Sciatic nerve (tissue), 2 donors: ENCODE measurements around the gene APOOL. TPM values are rescaled to one million over a fixed set of nuclear protein-coding genes. Genes with fewer than 3 reads are reported as not detected.
"Not testable (repeated sequence)": the region's sequence is repeated elsewhere in the genome, so short reads cannot be mapped to it uniquely, and the experiment has no call there.

Source experiments
- ATAC-seq: fragments of 200-7000 bp; cut with Tn5 transposase; one replicate; pipeline ENCODE4 v1.9.1; 2020; ENCODE audit warnings: mild to moderate bottlenecking, moderate library complexity
- DNase-seq: peaks from one replicate; pipeline ENCODE4 v3.0.0-alpha.2; 2020; ENCODE audit warnings: low spot score
- intact Hi-C: fragments of 100-400 bp; cut with DNase I; formaldehyde crosslinking; loops from one replicate; pipeline ENCODE4 v1.14.2; 2022
- total RNA-seq: library from RNA; stranded (reverse); fragmentation: NEBNext Ultra II Directional; extraction: Animal tissue kit (Norgen Biotek cat#: 25700); gene quantifications from one replicate; pipeline ENCODE4 v1.2.1, GENCODE V29; 2021
- donor health status: DM: no; HTN: no; CAD: no.
- donor health status: DM: no; HTN: no; CAD: no.

Gene APOOL, protein sequence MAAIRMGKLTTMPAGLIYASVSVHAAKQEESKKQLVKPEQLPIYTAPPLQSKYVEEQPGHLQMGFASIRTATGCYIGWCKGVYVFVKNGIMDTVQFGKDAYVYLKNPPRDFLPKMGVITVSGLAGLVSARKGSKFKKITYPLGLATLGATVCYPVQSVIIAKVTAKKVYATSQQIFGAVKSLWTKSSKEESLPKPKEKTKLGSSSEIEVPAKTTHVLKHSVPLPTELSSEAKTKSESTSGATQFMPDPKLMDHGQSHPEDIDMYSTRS
- total RNA-seq = 20.3 TPM

DNA sequence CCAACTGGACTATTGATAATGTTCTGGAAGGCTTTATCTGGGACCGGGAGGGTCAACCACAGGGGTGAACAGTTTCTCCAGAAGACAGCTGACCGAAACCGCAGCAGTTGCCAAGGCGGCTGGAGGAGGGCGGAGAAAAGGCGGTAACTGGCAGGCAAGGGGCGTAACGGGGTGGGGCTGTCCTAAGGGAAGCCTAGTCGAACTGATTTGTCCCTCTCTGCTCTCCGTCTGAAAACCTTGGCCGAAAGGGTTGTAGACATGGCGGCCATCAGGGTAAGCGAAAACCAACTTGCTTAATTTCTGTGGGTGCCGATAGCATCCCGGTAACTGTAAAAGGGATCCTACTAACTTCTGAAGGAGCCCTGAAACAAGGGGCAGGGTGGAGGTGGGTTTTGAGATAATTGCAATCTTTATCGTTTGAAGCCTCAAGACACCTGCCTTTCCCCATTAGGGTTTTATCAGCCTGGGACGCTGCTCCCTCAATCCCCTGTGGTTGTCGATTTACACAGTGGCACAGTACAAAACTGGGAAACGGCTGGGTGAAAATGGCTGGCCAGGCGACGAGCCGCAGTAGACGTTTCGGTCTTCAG lies at the start of gene APOOL:
TSS of gene APOOL (plus strand) at position 223 of the 590 bp plus-strand sequence. CDS start at position 259, 36 bp downstream.
- intact Hi-C loops = no loop called here
- DNase-seq (peak; percentile 88), ATAC-seq (peak; percentile 99)

DNA sequence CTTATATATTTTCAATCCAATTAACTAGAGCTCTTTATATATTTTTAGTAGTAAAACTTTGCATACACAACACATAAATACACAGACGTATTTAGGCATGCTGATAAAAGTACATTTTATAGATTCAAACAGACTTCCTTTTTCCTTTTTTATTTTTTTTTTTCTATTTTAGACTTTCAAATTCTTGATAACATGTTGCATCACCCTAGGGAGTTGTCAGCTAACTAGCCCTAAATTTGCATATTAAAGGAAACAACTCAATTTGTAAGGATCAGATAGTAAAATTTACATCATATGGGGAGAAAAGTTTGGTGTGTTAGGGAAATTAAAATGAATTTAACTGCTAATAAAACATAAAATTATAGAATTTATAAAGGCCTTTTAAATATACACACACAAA lies 47.4 kb upstream of the APOOL start:
- no peak for ATAC-seq
- no peak for DNase-seq
- intact Hi-C loops = no loop called here

DNA sequence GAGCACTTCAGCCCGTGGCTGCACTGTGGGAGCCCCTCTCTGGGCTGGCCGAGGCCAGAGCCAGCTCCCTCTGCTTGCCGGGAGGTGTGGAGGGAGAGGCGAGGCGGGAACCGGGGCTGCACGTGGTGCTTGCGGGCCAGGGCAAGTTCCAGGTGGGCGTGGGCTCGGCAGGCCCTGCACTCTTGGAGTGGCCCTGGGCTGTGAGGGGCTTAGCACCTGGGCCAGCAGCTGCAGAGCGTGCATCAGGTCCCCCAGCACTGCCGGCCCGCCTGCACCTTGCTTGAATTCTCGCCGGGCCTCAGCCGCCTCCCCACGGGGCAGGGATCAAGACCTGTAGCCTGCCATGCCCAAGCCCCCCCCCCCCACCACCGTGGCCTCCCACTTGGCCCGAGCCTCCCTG lies 28.9 kb upstream of the APOOL start:
- DNase-seq (no peak), ATAC-seq (no peak)
- intact Hi-C loops = no loop called here

DNA sequence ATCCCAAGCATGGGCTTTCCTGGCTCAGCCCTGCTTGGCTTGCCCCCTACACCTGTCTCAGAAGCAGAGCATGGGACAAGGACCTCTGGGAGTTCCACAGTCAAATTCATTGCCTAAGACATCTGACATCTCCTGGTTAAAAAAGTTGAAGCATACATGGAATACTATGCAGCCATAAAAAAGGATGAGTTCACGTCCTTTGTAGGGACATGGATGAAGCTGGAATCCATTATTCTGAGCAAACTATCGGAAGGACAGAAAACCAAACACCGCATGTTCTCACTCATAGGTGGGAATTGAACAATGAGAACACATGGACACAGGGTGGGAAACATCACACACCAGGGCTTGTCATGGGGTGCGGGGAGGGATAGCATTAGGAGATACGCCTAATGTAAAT lies 11.9 kb upstream of the APOOL start:
- DNase-seq, ATAC-seq, intact Hi-C loops: not testable (repeated sequence)

DNA sequence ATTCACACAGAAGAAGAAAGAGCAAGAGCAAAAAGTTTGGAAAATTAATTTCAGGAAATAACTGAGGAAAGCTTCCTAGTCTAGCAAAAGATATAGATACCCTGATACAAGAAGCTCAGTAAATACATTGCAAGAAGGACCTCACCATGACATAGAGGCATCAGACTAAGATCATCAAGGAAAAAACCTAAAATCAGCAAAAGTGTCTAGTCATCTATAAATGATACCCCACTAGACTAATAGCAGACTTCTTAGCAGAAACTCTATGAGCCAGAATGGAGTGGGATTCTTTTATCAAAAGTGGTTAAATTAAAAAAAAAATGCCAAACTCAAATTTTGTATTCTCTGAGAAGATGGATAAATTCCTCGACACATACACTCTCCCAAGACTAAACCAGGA lies 10.5 kb upstream of the APOOL start:
- ATAC-seq (no peak), DNase-seq (no peak)
- intact Hi-C loops = no loop called here

DNA sequence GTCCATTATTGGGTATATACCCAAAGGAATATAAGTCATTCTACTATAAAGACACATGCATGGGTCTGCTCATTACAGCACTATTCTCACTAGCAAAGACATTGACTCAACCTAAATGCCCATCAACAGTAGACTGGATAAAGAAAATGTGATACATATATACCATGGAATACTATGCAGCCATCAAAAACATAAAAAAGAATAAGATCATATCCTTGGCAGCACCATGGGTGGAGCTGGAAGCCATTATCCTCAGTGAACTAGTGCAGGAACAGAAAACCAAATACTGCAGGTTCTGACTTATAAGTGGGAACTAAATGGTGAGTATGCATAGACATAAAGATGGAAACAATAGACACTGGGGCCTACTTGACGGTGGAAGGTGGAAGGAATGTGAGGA lies 2.3 kb upstream of the APOOL start:
- DNase-seq (no peak), ATAC-seq (no peak)
- intact Hi-C loops = no loop called here

DNA sequence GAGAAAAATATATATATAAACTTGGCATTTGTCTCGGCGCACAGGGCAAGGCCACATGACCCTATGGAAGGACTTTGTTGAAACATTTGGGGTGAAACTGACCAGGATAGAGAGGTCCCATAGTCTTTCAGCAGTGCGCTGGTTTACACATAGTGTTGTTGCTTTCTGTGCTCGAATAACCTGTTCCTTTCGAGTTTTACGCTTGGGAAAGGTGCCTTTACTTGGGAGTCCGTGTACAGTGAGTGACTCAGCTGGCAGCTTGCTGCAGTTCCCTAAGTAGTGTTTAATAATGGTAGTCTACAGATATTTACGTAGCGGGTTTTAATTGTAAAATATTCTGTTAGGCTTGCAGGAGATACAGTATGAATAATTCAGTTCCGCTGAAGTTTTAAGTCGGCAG lies 578 bp downstream of the APOOL start:
- DNase-seq (no peak), ATAC-seq (no peak)
- intact Hi-C loops = no loop called here

DNA sequence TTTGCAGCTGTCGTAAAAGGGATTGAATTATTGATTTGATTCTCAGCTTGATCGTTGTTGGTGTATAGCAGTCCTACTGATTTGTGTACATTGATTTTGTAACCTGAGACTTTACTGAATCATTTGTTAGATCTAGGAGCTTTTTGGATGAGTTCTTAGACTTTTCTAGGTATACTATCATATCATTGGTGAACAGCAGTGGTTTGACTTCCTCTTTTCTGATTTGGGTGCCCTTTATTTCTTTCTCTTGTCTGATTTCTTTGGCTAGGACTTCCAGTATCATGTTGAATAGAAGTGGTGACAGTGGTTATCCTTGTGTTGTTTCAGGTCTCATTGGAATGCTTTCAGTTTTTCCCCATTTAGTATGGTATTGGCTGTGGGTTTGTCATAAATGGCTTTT lies 8.4 kb downstream of the APOOL start:
- intact Hi-C loops = no loop called here
- no peak for ATAC-seq
- DNase-seq = no peak

DNA sequence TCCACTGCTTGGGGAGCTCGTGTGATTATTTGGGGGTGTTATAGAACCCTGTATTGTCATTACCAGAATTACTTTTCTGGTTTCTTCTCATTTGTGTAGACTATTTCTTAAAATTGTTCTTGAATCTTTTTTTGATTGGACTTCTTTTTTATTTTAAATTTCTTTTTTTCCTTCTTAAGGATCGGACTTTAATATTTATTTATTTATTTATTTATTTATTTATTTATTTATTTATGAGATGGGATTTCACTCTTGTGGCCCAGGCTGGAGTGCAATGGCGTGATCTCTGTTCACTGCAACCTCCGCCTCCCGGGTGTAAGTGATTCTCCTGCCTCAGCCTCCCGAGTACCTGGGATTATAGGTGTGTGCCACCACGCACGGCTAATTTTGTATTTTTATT lies 11.7 kb downstream of the APOOL start:
- intact Hi-C loops, DNase-seq, ATAC-seq: not testable (repeated sequence)

DNA sequence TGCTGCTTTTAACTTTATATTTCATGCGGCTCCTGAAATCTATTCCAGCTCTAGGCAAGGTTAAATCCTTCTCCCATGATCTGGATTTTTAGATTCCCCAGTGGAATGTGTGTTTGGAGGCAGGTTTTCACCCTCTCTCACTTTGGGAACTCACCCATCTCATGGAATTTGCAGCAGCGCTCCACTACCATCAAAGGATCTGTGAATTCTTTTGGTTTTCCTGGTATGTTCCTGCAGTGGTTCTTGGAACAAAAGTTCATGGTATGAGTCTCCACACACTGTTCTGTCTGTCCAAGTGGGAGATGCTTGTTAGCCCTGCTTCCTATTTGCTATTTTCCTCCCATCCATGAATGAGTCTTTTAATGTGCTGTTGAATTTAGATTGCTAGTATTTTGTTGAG lies 14.0 kb downstream of the APOOL start:
- intact Hi-C loops = no loop called here
- DNase-seq = no peak

DNA sequence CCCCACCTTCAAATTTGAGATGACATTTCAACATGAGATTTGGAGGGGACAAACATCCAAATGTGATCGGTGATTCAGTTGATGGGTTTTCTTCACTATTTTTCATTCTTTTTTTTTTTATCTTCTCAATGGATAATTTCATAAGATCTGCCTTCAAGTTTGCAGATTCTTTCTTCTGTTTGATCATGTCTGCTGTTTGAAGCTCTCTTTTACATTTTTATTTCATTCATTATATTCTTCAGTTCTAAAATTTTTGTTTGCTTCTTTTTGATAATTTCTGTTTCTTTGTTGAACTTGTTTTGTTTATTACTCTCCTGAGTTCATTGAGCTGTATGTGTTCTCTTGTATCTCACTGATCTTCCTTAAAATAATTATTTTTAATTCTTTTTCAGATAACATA lies 14.8 kb downstream of the APOOL start:
- intact Hi-C loops = no loop called here
- ATAC-seq = no peak
- no peak for DNase-seq

More for the DNA sequence above, 14.0 kb downstream of the APOOL start:
- no peak for ATAC-seq

DNA sequence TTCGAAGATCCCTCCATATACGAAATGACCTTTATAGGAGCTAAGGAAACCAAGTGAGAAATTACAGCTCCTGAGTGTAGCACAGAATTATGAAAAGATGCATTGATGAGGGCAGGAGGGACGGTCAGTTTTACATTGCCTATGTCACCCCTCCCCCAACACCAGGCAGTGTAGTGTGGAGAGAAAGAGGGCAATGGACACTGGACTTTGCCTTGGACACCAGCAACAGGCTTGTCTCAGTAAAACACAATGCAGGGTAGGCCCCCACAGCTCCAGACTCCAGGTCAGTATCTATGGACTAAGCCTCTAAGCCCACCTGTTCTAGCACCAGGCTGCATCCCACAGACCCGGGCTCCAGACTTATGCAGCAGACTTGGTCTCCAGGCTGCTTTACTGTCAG lies 16.5 kb downstream of the APOOL start:
- intact Hi-C loops = no loop called here

DNA sequence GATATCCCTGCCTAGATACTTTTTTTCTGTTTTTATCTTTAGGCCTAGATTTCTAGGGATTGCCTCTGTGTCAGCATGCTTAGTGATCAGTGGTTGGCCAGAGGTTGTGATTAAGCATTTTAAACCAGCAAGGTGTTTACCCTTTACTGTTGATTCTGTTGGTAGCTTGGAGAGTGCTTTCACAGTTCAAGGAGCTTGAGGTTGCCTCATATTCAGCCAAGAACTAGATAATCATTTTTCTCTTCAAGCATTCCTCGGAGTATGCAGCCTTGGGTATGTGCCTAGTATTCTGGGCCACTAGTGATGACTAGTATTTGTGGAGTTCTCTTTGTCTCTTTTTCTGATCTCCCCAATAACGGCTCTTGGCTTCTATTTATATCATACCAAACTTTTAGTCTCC lies 20.4 kb downstream of the APOOL start:
- no peak for ATAC-seq

More for the DNA sequence above, 16.5 kb downstream of the APOOL start:
- no peak for ATAC-seq
- DNase-seq = no peak

DNA sequence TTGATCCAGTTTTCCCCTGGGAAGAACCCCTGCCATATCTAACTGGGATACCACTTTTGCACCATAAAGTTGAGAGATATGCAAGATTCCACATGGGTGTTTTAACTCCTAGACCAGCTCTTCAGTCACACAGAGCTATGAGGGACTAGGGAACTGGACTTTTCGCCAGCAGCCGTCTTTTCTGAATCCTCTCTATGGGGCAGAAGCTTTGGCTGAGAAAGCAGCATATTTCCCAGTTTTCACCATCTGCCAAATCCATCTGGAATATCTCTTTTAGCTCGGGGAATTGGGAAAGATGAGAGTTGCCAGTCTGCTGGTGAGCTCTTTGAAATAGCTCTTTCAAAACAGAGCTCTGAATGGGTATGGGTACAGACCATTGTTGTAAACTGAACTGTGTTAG lies 20.9 kb downstream of the APOOL start:
- DNase-seq (no peak), ATAC-seq (no peak)
- intact Hi-C loops = no loop called here

More for the DNA sequence above, 20.4 kb downstream of the APOOL start:
- DNase-seq = no peak
- intact Hi-C loops = no loop called here

DNA sequence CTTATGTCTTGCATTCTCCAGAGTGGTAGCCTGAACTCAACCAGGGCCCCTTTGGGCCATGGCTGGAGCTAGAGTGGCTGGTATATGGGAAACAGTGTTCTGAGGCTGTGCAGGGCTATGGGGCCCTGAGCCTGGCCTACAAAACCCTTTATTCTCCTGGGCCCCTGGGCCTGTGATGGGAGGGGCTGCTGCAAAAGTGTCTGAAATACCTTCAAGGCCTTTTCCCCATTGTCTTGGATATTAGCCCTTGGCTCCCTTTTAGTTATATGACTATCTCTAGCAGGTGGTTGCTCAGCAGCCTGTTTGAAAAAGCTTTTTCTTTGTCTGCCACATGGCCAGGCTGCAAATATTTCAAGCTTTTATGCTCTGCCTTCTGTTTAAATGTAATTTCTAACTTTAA lies 22.5 kb downstream of the APOOL start:
- intact Hi-C loops = no loop called here
- DNase-seq (no peak), ATAC-seq (no peak)

DNA sequence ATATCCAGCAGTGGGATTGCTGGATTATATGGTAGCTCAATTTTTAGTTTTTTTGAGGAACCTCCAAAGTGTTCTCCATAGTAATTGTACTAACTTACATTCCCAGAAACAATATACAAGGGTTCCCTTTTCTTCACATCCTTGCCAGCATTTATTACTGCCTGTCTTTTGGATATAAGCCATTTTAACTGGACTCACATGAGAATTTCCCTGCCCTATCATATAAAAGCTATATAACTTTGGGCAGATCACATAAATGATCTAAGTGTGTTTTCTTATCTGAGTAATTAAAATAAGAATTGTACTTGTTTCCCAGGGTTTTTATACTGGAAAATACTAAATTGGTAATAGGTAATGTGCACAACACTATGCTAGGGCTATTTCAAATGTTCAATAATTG lies 25.4 kb downstream of the APOOL start:
- DNase-seq (no peak), ATAC-seq (no peak)
- intact Hi-C loops = no loop called here

DNA sequence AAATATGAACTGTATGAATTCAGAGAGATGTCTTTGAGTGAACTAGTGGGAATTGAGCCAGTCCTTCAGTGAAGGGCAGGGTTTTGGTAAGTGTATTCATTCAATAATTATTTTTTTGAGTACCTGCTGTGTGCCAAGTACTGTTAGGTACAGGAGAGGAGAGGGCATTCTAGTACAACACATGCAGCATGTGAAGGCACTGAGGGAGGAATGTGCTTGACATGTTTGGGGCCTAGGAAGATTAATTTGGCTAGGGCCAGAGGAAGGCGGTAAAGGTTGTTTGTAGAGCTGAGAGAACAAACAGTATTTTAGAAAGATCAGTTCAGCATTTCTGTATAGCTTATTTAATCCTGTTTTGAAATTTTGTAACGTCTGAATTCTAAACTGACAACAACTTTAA lies 27.8 kb downstream of the APOOL start:
- intact Hi-C loops = no loop called here
- DNase-seq = no peak
- ATAC-seq = no peak

DNA sequence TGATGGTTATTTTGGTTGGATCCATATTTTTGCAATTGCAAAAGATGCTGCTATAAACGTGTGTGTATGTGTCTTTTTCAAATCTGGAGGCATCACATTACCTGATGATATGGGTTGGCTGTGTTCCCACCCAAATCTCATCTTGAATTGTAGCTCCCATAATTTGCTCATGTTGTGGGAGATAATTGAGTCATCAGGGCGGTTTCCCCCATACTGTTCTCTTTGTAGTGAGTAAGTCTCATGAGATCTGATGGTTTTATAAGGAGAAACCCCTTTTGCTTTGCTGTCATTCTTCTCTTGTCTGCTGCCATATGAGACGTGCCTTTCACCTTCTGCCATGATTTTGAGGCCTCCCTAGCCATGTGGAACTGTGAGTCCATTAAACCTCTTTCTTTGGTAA lies 33.4 kb downstream of the APOOL start:
- ATAC-seq = no peak
- DNase-seq = no peak
- intact Hi-C loops = no loop called here

DNA sequence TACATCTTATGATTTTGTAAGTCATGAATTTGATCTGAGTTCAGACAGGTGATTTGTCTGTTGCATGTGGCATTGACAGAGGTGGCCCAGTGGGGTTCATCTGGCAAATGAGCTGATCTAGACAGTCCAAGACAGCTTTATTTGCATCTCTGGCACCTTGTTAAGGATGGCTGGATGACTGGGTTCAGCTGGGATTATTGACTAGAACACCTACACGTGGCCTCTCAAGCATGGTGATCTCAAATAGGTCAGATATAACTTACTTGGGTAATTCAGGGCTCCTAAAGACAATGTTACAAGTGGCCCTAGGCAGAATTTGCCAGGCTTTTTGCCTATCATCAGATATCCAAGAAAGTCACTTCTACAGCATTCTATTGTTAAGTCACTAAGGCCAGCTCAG lies 48.0 kb downstream of the APOOL start:
- DNase-seq = no peak
- intact Hi-C loops = no loop called here
- no peak for ATAC-seq

DNA sequence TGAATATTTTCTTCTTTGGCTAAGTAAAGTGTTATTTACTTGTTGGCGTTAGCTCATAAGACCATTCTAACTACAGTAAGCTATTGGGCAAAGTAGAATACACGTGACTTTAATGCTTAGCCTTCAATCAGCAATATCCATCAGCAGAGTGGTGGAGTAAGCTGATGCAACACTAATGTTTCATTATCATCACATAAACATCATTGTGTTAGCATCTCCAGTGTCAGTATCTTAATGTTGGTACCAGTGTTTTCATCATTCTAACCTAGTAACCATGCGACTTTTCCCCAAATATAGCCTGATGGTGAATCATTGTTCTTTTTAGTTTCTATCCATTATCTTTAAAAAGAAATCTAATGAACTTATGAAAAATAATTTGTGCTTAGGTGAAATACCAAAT lies 48.5 kb downstream of the APOOL start:
- intact Hi-C loops = no loop called here
- ATAC-seq (no peak), DNase-seq (no peak)
